IMR-90 (cell line): ENCODE data around the gene OGFR.

Experiments used
- CEBPB ChIP-seq: IDR thresholded peaks from 2 replicates; pipeline ENCODE4 v1.6.1; 2012; ENCODE audit warnings: low read depth, low read length, improper control_type of control experiment
- CTCF ChIP-seq: conservative IDR thresholded peaks from 2 replicates; pipeline ENCODE4 v1.5.1; 2012; ENCODE audit warnings: mild to moderate bottlenecking, low read depth, low read length, improper control_type of control experiment
- MAFK ChIP-seq: IDR thresholded peaks from 2 replicates; pipeline ENCODE4 v1.6.1; 2012; ENCODE audit warnings: low read depth, low read length, improper control_type of control experiment
- MXI1 ChIP-seq: IDR thresholded peaks from 2 replicates; pipeline ENCODE4 v1.6.1; 2012; ENCODE audit warnings: low read depth, mild to moderate bottlenecking, low read length, moderate library complexity, borderline replicate concordance
- POLR2A ChIP-seq: IDR thresholded peaks from 2 replicates; pipeline ENCODE4 v1.6.1; 2012; ENCODE audit warnings: mild to moderate bottlenecking, low read depth, low read length
- RAD21 ChIP-seq: IDR thresholded peaks from 2 replicates; pipeline ENCODE4 v1.6.1; 2012; ENCODE audit warnings: low read length, improper control_type of control experiment
- RFX5 ChIP-seq: IDR thresholded peaks from 2 replicates; pipeline ENCODE4 v1.8.0; 2012; ENCODE audit warnings: low read depth, mild to moderate bottlenecking, low read length, moderate library complexity
- SMC3 ChIP-seq: fragments of 150-350 bp; IDR thresholded peaks from 2 replicates; pipeline ENCODE4 v1.6.1; 2016; ENCODE audit warnings: low read depth, mild to moderate bottlenecking, antibody characterized with exemption, low read length, moderate library complexity
- USF2 ChIP-seq: fragments of 150-350 bp; IDR thresholded peaks from 2 replicates; pipeline ENCODE4 v1.6.1; 2017; ENCODE audit warnings: mild to moderate bottlenecking, antibody characterized with exemption, low read length, low read depth
- TF ChIP-seq, protein P1 (sequence below): fragments of 150-350 bp; IDR thresholded peaks from 2 replicates; pipeline ENCODE4 v1.6.1; 2016; ENCODE audit warnings: low read depth, mild to moderate bottlenecking, low read length, moderate library complexity, borderline replicate concordance

DNA sequence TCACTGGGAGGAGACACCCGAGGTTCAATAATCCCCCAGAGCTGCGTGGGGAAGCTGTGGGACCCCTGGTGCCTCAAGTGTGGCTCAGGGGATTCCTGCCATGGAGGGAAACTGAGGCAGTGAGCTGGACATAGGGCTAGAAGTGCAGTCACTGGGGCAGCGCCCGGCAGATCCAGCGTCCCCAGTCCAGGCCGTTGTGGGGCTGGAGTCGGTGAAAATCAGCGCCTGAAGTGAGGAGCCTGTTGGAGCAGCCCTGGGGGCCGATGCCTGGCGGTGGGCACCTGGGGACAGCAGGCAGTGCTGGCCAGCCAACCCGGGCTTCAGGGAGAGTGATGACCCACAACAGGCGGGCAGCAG, 10.1 kb downstream of the OGFR start:
- TF ChIP-seq RFX5, result no peak
- no peak for TF ChIP-seq CTCF
- TF ChIP-seq SMC3, result no peak
- TF ChIP-seq MAFK, result no peak
- TF ChIP-seq POLR2A, result no peak
- TF ChIP-seq CEBPB, result no peak
- TF ChIP-seq USF2, result no peak
- no peak for TF ChIP-seq MXI1
- no peak for TF ChIP-seq RAD21
- TF ChIP-seq, protein P1, sequence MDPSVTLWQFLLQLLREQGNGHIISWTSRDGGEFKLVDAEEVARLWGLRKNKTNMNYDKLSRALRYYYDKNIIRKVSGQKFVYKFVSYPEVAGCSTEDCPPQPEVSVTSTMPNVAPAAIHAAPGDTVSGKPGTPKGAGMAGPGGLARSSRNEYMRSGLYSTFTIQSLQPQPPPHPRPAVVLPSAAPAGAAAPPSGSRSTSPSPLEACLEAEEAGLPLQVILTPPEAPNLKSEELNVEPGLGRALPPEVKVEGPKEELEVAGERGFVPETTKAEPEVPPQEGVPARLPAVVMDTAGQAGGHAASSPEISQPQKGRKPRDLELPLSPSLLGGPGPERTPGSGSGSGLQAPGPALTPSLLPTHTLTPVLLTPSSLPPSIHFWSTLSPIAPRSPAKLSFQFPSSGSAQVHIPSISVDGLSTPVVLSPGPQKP, result no peak
